ENCODE data around the gene NEUROD4. TPM values are rescaled to one million over a fixed set of nuclear protein-coding genes. Genes with fewer than 3 reads are reported as not detected.

Gene NEUROD4
- total and polyA plus RNA-seq, 2 experiments from 2014 or later: 0.07 to 0.13 TPM

DNA sequence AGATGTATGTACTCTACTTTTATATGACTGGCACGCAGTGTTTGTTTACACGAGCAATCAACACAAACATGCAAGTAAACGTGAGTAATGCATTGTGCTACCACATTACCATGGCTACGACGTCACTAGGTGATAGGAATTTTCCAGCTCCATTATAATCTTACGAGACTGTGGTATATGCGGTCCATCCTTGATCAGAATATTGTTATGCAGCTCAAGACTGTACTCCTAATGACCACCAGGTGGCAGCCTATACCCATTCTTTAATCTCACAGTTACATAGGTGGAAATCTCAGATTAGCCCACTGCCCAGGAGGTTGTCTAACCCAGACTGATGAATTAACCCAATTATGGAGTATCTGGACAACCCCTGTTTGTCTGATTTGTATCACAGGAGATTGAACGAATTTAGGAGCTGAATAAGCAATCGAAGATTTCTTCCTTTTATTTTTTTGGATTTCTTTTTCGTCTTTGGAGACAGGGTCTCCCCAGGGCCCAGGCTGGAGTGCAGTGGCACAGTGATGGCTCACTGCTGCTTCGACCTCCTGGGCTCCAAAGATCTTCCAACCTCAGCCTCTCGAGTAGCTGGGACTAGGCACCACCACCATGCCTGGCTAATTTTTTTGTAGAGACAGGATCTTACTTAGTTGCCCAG lies 26.5 kb upstream of the NEUROD4 start:
- Mint-ChIP-seq H3K9me3 (no peaks in the 10 kb centered on the region; the same call in 1 of the 3 replicates), H3K4me3 (no peak overlapping the region), H3K27ac (no peak overlapping the region), H3K27me3 (ENCODE audit: insufficient read depth, low read depth, poor library complexity) (peaks cover 4% of the 10 kb centered on the region), H3K4me1 (peaks cover 22% of the 10 kb centered on the region), H3K36me3 (ENCODE audit: low read depth) (no peaks in the 10 kb centered on the region; the same call in 2 of the 3 replicates)
- Histone ChIP-seq H3K4me3 (no peak overlapping the region), H3K36me3 (ENCODE audit: insufficient read depth) (no peaks in the 10 kb centered on the region), H3K9me2 (ENCODE audit: insufficient read depth) (no peaks in the 10 kb centered on the region; the same call in 1 of the 2 replicates), H3K79me2 (replicated peaks; ENCODE audit: insufficient read depth) (no peaks in the 10 kb centered on the region), H3K4me1 (ENCODE audit: insufficient read depth) (peaks cover 19% of the 10 kb centered on the region), H3K4me2 (no peak overlapping the region), H4K20me1 (replicated peaks; ENCODE audit: insufficient read depth) (no peaks in the 10 kb centered on the region), H3K27me3 (ENCODE audit: insufficient read depth) (no peaks in the 10 kb centered on the region), H2AFZ (no peak overlapping the region), H3K27ac (ENCODE audit: low read depth) (no peak overlapping the region), H3F3A (replicated peaks; ENCODE audit: low read depth) (no peaks in the 10 kb centered on the region)
- DNase-seq (ENCODE audit: low spot score): peak; percentile 82
- peak; percentile 85 for ATAC-seq
- TF ChIP-seq, protein P1, sequence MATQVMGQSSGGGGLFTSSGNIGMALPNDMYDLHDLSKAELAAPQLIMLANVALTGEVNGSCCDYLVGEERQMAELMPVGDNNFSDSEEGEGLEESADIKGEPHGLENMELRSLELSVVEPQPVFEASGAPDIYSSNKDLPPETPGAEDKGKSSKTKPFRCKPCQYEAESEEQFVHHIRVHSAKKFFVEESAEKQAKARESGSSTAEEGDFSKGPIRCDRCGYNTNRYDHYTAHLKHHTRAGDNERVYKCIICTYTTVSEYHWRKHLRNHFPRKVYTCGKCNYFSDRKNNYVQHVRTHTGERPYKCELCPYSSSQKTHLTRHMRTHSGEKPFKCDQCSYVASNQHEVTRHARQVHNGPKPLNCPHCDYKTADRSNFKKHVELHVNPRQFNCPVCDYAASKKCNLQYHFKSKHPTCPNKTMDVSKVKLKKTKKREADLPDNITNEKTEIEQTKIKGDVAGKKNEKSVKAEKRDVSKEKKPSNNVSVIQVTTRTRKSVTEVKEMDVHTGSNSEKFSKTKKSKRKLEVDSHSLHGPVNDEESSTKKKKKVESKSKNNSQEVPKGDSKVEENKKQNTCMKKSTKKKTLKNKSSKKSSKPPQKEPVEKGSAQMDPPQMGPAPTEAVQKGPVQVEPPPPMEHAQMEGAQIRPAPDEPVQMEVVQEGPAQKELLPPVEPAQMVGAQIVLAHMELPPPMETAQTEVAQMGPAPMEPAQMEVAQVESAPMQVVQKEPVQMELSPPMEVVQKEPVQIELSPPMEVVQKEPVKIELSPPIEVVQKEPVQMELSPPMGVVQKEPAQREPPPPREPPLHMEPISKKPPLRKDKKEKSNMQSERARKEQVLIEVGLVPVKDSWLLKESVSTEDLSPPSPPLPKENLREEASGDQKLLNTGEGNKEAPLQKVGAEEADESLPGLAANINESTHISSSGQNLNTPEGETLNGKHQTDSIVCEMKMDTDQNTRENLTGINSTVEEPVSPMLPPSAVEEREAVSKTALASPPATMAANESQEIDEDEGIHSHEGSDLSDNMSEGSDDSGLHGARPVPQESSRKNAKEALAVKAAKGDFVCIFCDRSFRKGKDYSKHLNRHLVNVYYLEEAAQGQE (IDR thresholded peaks at IDR 0.05; ENCODE audit: unreplicated experiment): no peak
- TF ChIP-seq NANOG (IDR thresholded peaks at IDR 0.05; ENCODE audit: borderline replicate concordance): no peak
- TF ChIP-seq ZNF114 (CRISPR knock-in tag; IDR thresholded peaks at IDR 0.05): no peak
- TF ChIP-seq CTCF (conservative IDR thresholded peaks at IDR 0.05; ENCODE audit: low read depth in 2 of 2): peak; percentile 87 to 91
- TF ChIP-seq STAT1 (IDR thresholded peaks at IDR 0.05; ENCODE audit: unreplicated experiment): no peak

DNA sequence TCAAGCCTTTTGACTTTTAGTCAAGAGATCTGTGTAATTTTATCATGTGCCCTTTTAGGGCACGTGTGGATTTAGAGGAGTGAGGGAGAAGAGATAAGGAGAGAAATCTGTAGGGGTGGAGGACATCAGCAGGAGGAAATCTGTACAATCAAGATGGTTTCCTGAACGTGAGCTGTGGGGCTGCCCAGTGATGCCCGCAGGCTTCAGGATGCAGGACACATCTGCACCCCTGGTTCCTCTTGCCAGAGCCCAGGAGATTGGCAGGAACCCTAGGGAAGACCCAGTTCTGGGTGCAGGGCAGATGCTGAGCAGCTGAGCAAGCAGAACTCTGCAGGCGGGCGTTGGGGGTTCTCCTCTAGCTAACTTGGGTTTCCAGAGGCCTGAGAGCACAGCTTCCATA lies 23.6 kb upstream of the NEUROD4 start:
- H3K4me3 Mint-ChIP-seq: no peak overlapping the region; the same call in 2 of the 3 replicates
- DNase-seq (ENCODE audit: low spot score) (no peak), ATAC-seq (no peak)
- H3K9me2 ChIP-seq (ENCODE audit: insufficient read depth): peaks cover 5% of the 10 kb centered on the region; the same call in 1 of the 2 replicates
- no peaks in the 10 kb centered on the region for H4K20me1 ChIP-seq (replicated peaks; ENCODE audit: insufficient read depth)
- H3K27me3 ChIP-seq (ENCODE audit: insufficient read depth): no peaks in the 10 kb centered on the region
- no peaks in the 10 kb centered on the region; the same call in 1 of the 3 replicates for H3K9me3 Mint-ChIP-seq
- H3K27ac Mint-ChIP-seq: no peak overlapping the region
- H3K4me2 ChIP-seq: no peak overlapping the region
- H3K79me2 ChIP-seq (replicated peaks; ENCODE audit: insufficient read depth): no peaks in the 10 kb centered on the region
- H3K36me3 Mint-ChIP-seq (ENCODE audit: low read depth): no peaks in the 10 kb centered on the region; the same call in 1 of the 3 replicates
- H3K4me1 Mint-ChIP-seq: peaks cover 35% of the 10 kb centered on the region
- no peak overlapping the region for H3K27ac ChIP-seq (ENCODE audit: low read depth)
- H3F3A ChIP-seq (replicated peaks; ENCODE audit: low read depth): no peaks in the 10 kb centered on the region
- H3K36me3 ChIP-seq (ENCODE audit: insufficient read depth): no peaks in the 10 kb centered on the region
- no peak for TF ChIP-seq NANOG (IDR thresholded peaks at IDR 0.05; ENCODE audit: borderline replicate concordance)
- H3K4me1 ChIP-seq (ENCODE audit: insufficient read depth): peaks cover 28% of the 10 kb centered on the region
- H3K4me3 ChIP-seq: no peak overlapping the region
- peak overlapping the region; percentile 80; the same call in 1 of the 2 replicates for H2AFZ ChIP-seq
- peaks cover 4% of the 10 kb centered on the region for H3K27me3 Mint-ChIP-seq (ENCODE audit: insufficient read depth, low read depth, poor library complexity)
